ENCODE measurements around the gene PLEKHS1.

The PLEKHS1 gene

GRCh38 chr10:113739031-113739430 lies 12.5 kb upstream of the PLEKHS1 start:
- Histone ChIP-seq H3K9me3 (ENCODE audit: control insufficient read depth in 5 of 5, low read length in 5 of 5) (no peaks in the 10 kb centered on the region), H3K4me3 (ENCODE audit: low read depth in 1 of 5, low read length in 5 of 5) (no peak overlapping the region), H3K9ac (ENCODE audit: low read length in 5 of 5) (no peak overlapping the region), H3K36me3 (ENCODE audit: control insufficient read depth in 5 of 5, insufficient read depth in 5 of 5, low read length in 5 of 5) (no peaks in the 10 kb centered on the region), H3K27me3 (ENCODE audit: control insufficient read depth in 5 of 5, insufficient read depth in 4 of 5, low read length in 5 of 5) (no peaks in the 10 kb centered on the region), H3K4me1 (ENCODE audit: control insufficient read depth in 5 of 5, insufficient read depth in 5 of 5, low read length in 5 of 5) (peaks cover 0 to 2% (median 0%) of the 10 kb centered on the region in 5 donors), H3K27ac (ENCODE audit: low read depth, low read length) (no peak overlapping the region)

- Histone ChIP-seq H3K9me3 (ENCODE audit: control insufficient read depth in 5 of 5, low read length in 5 of 5) (no peaks in the 10 kb centered on the region), H3K36me3 (ENCODE audit: control insufficient read depth in 5 of 5, insufficient read depth in 5 of 5, low read length in 5 of 5) (no peaks in the 10 kb centered on the region), H3K4me3 (ENCODE audit: low read depth in 1 of 5, low read length in 5 of 5) (no peak overlapping the region), H3K27ac (ENCODE audit: low read depth, low read length) (no peak overlapping the region), H3K9ac (ENCODE audit: low read length in 5 of 5) (no peak overlapping the region), H3K27me3 (ENCODE audit: control insufficient read depth in 5 of 5, insufficient read depth in 4 of 5, low read length in 5 of 5) (peaks cover 0 to 4% (median 0%) of the 10 kb centered on the region in 5 donors), H3K4me1 (ENCODE audit: control insufficient read depth in 5 of 5, insufficient read depth in 5 of 5, low read length in 5 of 5) (peaks cover 0 to 2% (median 0%) of the 10 kb centered on the region in 5 donors)
Observed at GRCh38 chr10:113739577-113739976, 11.9 kb upstream of the PLEKHS1 start.

DNA sequence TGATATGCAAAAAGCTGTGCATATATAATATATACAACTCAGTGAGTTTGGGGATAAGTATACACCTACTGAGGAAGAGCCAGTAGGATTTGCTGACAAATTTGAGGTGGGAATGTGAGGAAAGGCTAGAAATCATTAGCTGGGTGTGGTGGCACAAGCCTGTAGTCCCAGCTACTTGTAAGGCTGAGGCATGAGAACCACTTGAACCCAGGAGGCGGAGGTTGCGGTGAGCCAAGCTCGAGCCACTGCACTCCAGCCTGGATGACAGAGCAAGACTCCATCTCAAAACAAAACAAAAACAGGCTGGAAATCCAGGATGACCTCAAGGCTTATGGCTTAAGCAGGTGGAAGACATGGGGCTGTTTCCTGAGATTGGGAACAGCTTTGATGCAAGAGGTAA lies 10.6 kb upstream of the PLEKHS1 start:
- Histone ChIP-seq H3K27ac (ENCODE audit: low read depth, low read length) (no peak overlapping the region), H3K27me3 (ENCODE audit: control insufficient read depth in 5 of 5, insufficient read depth in 4 of 5, low read length in 5 of 5) (peaks cover 0 to 5% (median 0%) of the 10 kb centered on the region in 5 donors), H3K36me3 (ENCODE audit: control insufficient read depth in 5 of 5, insufficient read depth in 5 of 5, low read length in 5 of 5) (no peaks in the 10 kb centered on the region), H3K4me1 (ENCODE audit: control insufficient read depth in 5 of 5, insufficient read depth in 5 of 5, low read length in 5 of 5) (peaks cover 0 to 2% (median 0%) of the 10 kb centered on the region in 5 donors), H3K4me3 (ENCODE audit: low read depth in 1 of 5, low read length in 5 of 5) (no peak overlapping the region), H3K9ac (ENCODE audit: low read length in 5 of 5) (no peak overlapping the region), H3K9me3 (ENCODE audit: control insufficient read depth in 5 of 5, low read length in 5 of 5) (no peaks in the 10 kb centered on the region)

GRCh38 chr10:113742466-113742865 lies 9.0 kb upstream of the PLEKHS1 start:
- Histone ChIP-seq H3K4me1 (ENCODE audit: control insufficient read depth in 5 of 5, insufficient read depth in 5 of 5, low read length in 5 of 5) (peaks cover 0 to 7% (median 4%) of the 10 kb centered on the region in 5 donors), H3K4me3 (ENCODE audit: low read depth in 1 of 5, low read length in 5 of 5) (no peak overlapping the region), H3K27me3 (ENCODE audit: control insufficient read depth in 5 of 5, insufficient read depth in 4 of 5, low read length in 5 of 5) (peaks cover 0 to 5% (median 0%) of the 10 kb centered on the region in 5 donors), H3K36me3 (ENCODE audit: control insufficient read depth in 5 of 5, insufficient read depth in 5 of 5, low read length in 5 of 5) (no peaks in the 10 kb centered on the region), H3K9me3 (ENCODE audit: control insufficient read depth in 5 of 5, low read length in 5 of 5) (no peaks in the 10 kb centered on the region), H3K9ac (ENCODE audit: low read length in 5 of 5) (no peak overlapping the region), H3K27ac (ENCODE audit: low read depth, low read length) (no peak overlapping the region)

- H3K27ac ChIP-seq (ENCODE audit: low read depth, low read length): no peak overlapping the region
- peaks cover 0 to 7% (median 4%) of the 10 kb centered on the region in 5 donors for H3K4me1 ChIP-seq (ENCODE audit: control insufficient read depth in 5 of 5, insufficient read depth in 5 of 5, low read length in 5 of 5)
- H3K36me3 ChIP-seq (ENCODE audit: control insufficient read depth in 5 of 5, insufficient read depth in 5 of 5, low read length in 5 of 5): no peaks in the 10 kb centered on the region
- no peaks in the 10 kb centered on the region for H3K9me3 ChIP-seq (ENCODE audit: control insufficient read depth in 5 of 5, low read length in 5 of 5)
- H3K27me3 ChIP-seq (ENCODE audit: control insufficient read depth in 5 of 5, insufficient read depth in 4 of 5, low read length in 5 of 5): peaks cover 0 to 5% (median 0%) of the 10 kb centered on the region in 5 donors
- no peak overlapping the region for H3K9ac ChIP-seq (ENCODE audit: low read length in 5 of 5)
- H3K4me3 ChIP-seq (ENCODE audit: low read depth in 1 of 5, low read length in 5 of 5): no peak overlapping the region
Observed at GRCh38 chr10:113743594-113743993, 7.9 kb upstream of the PLEKHS1 start.

GRCh38 chr10:113745374-113745773 lies 6.1 kb upstream of the PLEKHS1 start:
- Histone ChIP-seq H3K4me1 (ENCODE audit: control insufficient read depth in 5 of 5, insufficient read depth in 5 of 5, low read length in 5 of 5) (peaks cover 0 to 7% (median 4%) of the 10 kb centered on the region in 5 donors), H3K36me3 (ENCODE audit: control insufficient read depth in 5 of 5, insufficient read depth in 5 of 5, low read length in 5 of 5) (no peaks in the 10 kb centered on the region), H3K9me3 (ENCODE audit: control insufficient read depth in 5 of 5, low read length in 5 of 5) (no peaks in the 10 kb centered on the region), H3K27ac (ENCODE audit: low read depth, low read length) (no peak overlapping the region), H3K27me3 (ENCODE audit: control insufficient read depth in 5 of 5, insufficient read depth in 4 of 5, low read length in 5 of 5) (peaks cover 0 to 5% (median 0%) of the 10 kb centered on the region in 5 donors), H3K4me3 (ENCODE audit: low read depth in 1 of 5, low read length in 5 of 5) (no peak overlapping the region), H3K9ac (ENCODE audit: low read length in 5 of 5) (no peak overlapping the region)

DNA sequence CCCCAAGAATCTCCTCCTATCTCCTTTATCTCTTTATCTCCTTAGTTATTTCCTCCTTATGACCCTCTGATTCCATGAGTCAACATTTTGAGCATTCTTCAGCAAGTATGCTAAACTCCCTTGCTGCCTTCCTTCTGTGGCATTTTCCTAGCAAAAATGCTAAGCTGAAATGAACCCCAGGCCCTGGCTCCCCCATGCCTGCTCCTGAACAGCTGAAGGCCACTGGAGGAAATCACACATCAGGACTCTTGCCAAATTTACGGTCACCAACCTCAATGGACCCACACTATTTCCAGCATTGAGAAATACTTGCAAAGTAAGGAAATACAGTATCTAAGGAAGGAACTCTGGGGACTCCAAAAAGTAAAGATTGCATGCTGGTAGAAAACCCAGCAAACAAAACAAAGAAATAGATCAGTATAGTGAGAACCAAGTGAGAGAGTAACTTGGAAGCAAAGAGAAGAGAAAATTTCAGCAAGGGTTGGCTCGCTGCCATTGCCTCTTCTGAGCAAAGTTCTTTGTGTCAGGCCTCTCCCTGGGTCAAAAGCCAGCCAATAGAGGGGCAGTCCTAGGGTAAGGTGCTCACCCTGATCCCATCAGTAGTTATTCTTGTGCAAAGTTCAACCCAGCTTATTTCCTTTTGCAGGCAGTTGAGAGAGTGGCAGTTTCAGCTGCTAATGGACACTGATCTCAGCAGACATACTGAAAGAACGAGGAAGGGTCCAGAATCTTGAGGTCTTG lies 5.1 kb upstream of the PLEKHS1 start:
- Histone ChIP-seq H3K36me3 (ENCODE audit: control insufficient read depth in 5 of 5, insufficient read depth in 5 of 5, low read length in 5 of 5) (no peaks in the 10 kb centered on the region), H3K27me3 (ENCODE audit: control insufficient read depth in 5 of 5, insufficient read depth in 4 of 5, low read length in 5 of 5) (peaks cover 0 to 5% (median 0%) of the 10 kb centered on the region in 5 donors), H3K27ac (ENCODE audit: low read depth, low read length) (no peak overlapping the region), H3K9me3 (ENCODE audit: control insufficient read depth in 5 of 5, low read length in 5 of 5) (no peaks in the 10 kb centered on the region), H3K9ac (ENCODE audit: low read length in 5 of 5) (no peak overlapping the region), H3K4me1 (ENCODE audit: control insufficient read depth in 5 of 5, insufficient read depth in 5 of 5, low read length in 5 of 5) (peaks cover 0 to 7% (median 4%) of the 10 kb centered on the region in 5 donors), H3K4me3 (ENCODE audit: low read depth in 1 of 5, low read length in 5 of 5) (no peak overlapping the region)

GRCh38 chr10:113752553-113752952 lies 1.1 kb downstream of the PLEKHS1 start:
- Histone ChIP-seq H3K27me3 (ENCODE audit: control insufficient read depth in 5 of 5, insufficient read depth in 4 of 5, low read length in 5 of 5) (no peaks in the 10 kb centered on the region), H3K9ac (ENCODE audit: low read length in 5 of 5) (no peak overlapping the region), H3K27ac (ENCODE audit: low read depth, low read length) (no peak overlapping the region), H3K4me1 (ENCODE audit: control insufficient read depth in 5 of 5, insufficient read depth in 5 of 5, low read length in 5 of 5) (peaks cover 0 to 5% (median 0%) of the 10 kb centered on the region in 5 donors), H3K9me3 (ENCODE audit: control insufficient read depth in 5 of 5, low read length in 5 of 5) (no peaks in the 10 kb centered on the region), H3K36me3 (ENCODE audit: control insufficient read depth in 5 of 5, insufficient read depth in 5 of 5, low read length in 5 of 5) (no peaks in the 10 kb centered on the region), H3K4me3 (ENCODE audit: low read depth in 1 of 5, low read length in 5 of 5) (no peak overlapping the region)

GRCh38 chr10:113753020-113753692 lies 1.7 kb downstream of the PLEKHS1 start:
- no peaks in the 10 kb centered on the region for H3K9me3 ChIP-seq (ENCODE audit: control insufficient read depth in 5 of 5, low read length in 5 of 5)
- no peaks in the 10 kb centered on the region for H3K27me3 ChIP-seq (ENCODE audit: control insufficient read depth in 5 of 5, insufficient read depth in 4 of 5, low read length in 5 of 5)
- no peak overlapping the region for H3K4me3 ChIP-seq (ENCODE audit: low read depth in 1 of 5, low read length in 5 of 5)
- no peaks in the 10 kb centered on the region for H3K36me3 ChIP-seq (ENCODE audit: control insufficient read depth in 5 of 5, insufficient read depth in 5 of 5, low read length in 5 of 5)
- H3K4me1 ChIP-seq (ENCODE audit: control insufficient read depth in 5 of 5, insufficient read depth in 5 of 5, low read length in 5 of 5): peaks cover 0 to 5% (median 0%) of the 10 kb centered on the region in 5 donors
- H3K9ac ChIP-seq (ENCODE audit: low read length in 5 of 5): no peak overlapping the region
- H3K27ac ChIP-seq (ENCODE audit: low read depth, low read length): no peak overlapping the region

- Histone ChIP-seq H3K4me1 (ENCODE audit: control insufficient read depth in 5 of 5, insufficient read depth in 5 of 5, low read length in 5 of 5) (peaks cover 0 to 5% (median 0%) of the 10 kb centered on the region in 5 donors), H3K9ac (ENCODE audit: low read length in 5 of 5) (no peak overlapping the region), H3K4me3 (ENCODE audit: low read depth in 1 of 5, low read length in 5 of 5) (no peak overlapping the region), H3K9me3 (ENCODE audit: control insufficient read depth in 5 of 5, low read length in 5 of 5) (no peaks in the 10 kb centered on the region), H3K27me3 (ENCODE audit: control insufficient read depth in 5 of 5, insufficient read depth in 4 of 5, low read length in 5 of 5) (no peaks in the 10 kb centered on the region), H3K27ac (ENCODE audit: low read depth, low read length) (no peak overlapping the region), H3K36me3 (ENCODE audit: control insufficient read depth in 5 of 5, insufficient read depth in 5 of 5, low read length in 5 of 5) (no peaks in the 10 kb centered on the region)
Observed at GRCh38 chr10:113754125-113754524, 2.6 kb downstream of the PLEKHS1 start.

All from subcutaneous abdominal adipose tissue (tissue), 5 donors.